ENCODE results near the gene ITPR1.

ITPR1 gene

DNA sequence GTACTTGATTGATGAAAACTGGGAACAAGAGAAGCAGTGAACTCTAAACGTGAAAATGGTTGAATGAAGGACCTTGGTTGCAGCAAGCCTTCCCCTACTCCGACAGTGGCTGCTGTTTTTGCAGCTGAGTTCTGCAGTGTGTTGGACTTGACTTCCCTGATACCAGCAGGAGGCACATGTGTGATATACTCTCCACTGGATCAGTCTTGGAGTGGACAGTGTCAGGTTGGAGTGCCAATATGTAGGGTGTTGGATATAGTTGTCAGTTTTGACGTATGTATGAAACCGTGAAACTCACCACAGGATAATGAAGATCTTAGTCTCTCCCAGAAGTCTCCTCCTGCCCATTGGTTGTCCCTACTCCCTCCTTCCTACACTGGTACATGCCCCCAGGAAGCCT is 106.5 kb downstream of the ITPR1 start:
- DNase-seq = no peak

DNA sequence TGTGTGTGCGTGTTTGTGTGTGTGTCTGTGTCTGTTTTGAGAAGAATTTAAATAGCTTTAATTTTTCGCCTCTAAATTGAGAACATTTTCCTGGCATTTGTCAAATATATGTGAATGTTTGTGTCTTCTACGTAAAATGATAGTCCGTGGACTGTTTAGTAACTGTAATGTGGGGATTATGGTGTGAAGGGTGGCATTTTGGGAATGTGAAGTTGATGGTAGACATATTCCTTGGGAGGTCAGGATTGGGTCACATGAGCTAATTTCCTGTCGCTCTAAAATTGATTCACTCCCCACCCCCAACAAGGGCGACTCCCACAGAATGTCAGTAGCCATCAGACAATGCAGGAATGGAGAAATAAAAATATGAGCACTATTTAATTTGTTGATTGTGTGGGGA is 107.3 kb downstream of the ITPR1 start:
- no peak for DNase-seq

DNA sequence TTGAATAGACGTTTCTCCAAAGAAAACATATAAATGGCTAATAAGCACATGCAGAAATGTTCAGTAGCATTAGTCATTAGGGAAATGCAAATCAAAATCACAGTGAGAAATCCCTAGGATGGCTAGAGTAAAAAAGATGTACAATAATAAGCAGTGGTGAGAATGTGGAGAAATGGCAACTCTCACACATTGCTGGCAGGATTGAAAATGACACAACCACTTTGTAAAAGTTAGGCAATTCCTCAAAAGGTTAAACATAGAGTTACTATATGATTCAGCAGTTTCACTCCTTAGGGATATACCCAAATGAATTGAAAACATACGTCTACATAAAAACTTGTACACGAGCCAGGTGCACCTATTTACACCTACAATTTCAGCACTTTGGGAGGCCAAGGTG is 108.7 kb downstream of the ITPR1 start:
- no peak for DNase-seq

DNA sequence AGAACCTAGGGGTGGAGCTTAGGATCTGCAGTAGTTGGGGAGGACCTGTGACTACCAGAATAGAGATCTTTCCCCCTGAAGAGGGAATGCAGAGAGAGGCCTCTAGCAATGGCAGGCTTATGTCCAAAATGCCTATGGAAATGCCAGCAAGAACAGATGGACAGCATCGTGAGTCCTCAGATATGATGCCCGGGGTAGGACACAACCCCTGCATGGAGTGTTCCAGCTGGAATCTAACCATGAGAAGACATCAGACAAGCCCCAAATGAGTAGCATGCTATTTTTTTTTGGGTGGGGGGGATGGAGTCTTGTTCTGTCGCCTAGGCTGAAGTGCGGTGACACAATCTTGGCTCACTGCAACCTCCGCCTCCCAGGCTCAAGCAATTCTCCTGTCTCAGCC is 111.5 kb downstream of the ITPR1 start:
- no peak for DNase-seq

DNA sequence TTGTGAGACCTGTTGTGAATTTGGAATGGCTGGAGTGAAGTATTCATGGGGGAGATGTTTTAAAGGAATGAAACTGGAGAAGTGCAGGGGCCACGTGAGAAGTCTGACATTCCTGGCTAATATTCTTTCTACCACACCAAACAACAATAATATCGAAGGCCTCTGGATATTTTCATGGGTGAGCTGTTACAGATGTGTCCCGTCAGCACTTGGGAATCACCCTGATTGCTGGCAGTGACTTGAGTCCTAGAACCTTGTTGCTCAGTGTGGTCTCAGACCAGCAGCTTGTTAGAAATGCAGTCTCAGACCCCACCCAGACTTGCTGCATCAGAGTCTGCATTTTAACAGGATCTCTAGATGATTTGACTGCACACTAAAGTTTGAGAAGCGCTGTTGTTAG is 113.8 kb downstream of the ITPR1 start:
- DNase-seq = no peak

DNA sequence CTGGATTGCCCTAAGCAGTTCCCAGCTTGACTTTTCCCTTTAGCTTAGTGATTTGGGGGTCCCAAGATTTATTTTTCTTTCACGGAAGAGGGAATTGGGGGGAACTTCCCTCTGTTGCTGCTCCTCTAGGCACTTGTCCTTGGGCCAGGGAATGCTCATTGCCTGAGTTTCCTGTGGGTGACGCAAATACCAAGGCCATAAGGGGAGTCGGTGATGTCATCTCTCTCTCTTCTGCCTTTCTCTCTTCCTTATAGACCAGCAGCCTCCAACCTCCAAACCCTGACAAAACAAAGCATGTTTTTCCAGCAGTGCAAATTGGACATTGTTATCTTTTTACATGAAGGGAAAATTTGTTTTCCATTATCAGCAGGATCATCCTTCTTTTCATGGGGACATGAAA is 120.2 kb downstream of the ITPR1 start:
- DNase-seq = no peak

DNA sequence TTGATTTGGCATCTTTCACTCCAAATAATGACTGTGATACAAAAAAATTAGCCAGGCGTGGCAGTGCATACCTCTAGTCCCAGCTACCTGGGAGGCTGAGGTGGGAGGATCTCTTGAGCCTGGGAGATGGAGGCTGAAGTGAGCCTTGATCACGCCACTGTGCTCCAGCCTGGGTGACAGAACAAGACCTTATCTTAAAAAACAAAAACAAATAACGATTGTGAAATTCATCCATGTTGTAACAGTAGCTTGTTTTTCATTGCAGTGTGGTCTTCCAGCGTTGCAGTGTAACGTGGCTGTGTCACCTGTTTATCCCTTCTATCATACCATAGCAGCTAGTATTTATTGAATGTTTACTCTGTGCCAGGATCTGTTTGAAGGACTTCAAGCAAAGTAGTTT is 120.9 kb downstream of the ITPR1 start:
- no peak for DNase-seq

DNA sequence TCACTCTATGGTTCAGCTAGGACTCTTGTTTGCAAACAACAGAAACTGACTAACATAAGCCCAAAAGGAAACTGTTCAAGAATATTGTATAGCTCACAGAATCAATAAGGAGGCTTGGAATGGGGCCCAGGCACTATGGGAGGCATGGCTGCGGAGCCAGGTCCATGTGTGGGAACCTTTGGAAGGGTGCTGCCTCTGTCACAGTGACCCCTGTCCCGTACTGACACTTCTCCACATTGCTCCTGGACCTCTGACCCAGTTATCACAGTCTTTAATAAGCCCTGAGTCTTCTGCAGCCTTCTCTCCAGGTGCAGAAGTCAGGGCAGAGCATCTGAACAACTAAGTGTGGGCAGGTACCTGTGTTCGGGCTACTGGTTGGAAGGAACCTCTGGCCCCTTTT is 121.8 kb downstream of the ITPR1 start:
- no peak for DNase-seq

DNA sequence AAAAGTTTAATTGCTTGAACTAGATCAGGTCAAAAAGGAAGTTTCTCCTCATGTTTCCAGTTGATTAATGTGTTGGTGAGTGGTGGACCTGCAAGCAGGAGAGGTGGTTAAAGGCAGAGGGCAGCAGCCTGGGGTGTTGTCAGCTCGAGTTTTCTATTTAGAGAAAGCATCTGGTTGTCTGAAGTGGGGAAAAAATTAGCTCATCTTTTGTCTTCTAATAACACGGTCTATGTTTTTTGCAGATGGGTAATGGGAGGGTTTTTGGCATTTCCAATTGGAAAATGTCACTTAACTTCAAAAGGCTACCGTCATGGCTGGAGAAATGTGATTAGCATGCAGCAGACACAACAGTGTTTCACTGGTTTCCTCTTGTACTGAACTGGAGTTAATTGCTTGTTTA is 122.6 kb downstream of the ITPR1 start:
- no peak for DNase-seq

DNA sequence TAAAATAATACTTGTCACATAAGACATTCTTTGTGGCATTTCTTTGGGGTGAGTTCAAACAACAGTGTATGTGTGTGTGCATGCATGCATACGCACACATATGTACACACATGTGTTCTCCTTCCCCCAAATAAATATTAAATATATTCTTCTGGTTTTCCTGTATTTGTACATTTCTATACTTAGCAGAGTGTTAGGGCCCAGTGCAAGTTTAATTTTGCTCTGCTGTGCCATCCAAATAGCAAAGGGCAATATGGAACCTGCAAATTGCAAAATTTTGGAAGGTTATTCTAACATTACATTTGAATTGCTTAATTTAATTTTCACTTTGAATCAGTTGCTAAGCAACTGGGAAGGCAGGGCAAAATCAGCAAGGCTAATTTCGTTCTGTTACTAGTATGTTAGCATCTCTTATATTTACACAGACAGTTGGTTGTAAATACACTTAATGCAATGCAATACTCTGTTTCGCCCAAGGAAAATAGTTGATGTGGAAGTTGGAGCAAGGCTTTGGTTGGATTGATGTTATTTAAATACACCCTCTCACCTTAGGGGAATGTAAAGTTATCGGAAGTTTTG is 130.4 kb downstream of the ITPR1 start:
- DNase-seq = no peak

DNA sequence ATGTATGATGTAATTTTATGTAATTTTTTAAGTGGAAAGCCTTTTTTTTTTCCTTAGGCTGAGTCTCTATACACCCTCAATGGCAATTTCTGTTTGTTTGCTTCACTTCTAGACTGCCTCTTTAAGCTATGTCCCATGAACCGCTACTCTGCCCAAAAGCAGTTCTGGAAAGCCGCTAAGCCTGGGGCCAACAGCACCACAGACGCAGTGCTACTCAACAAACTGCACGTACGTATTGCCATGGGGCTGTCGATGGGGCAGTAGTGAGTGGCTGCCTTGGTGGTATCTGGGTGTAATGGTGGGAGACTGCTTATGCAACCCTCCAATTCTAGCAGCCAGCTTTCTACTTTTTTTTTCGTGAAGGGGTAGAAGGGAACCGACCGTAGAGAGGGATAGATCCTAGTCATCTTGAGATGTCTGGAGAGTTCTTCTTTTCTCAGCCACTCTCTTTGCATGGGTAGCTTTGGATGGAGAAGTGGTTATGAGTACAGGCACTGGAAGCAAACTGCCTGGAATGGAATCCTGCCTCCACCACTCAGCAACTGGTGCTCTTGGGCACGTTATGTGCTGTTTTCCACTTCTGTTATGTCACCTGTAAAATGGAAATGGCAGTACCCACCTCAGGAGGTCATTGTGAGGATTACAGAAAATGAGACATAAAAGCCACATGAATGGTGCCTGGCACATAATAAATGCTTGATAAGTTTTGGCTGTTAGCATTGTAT is 134.7 kb downstream of the ITPR1 start:
- DNase-seq = no peak

DNA sequence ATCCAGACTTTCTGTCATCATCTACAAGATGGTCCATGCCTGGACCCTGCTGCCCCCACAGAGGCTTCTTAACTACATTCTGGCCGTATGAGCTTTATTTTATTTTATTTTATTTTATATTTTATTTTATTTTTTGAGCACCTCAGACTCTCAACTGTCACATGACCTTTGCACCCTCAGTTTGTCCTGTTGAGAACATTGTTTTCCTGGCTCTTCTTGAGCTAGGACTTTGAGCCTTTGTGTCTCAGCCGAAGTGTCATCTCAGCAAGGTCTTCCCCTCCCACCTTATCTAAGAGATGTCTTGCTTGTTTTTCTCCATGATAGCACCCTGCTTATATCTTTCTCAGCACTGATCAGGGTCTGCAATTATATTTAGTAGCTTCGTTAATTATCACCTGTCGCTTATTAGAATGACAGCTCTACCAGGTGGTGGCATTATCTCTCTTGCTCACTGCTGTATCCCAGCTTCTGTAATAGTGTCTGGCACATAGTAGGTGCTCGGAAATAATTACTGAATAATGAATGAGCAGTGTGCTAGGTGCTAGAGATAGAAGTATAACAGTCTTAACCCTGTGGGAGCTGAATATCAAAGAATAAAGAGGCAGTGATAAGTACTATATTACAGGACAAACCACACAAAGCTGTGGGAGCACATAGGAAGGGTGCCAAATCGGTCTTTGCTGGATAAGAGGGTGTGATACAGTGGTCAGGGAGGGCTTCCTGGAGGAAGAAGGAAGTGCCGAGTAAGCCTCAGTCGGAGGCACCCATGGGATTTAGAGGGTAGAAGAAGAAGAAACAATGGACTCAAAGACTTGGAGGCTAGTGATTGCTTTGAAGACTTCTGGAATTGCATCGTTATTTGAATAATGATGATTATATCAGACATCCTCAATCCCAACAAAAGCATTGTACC is 136.2 kb downstream of the ITPR1 start:
- DNase-seq = no peak

DNA sequence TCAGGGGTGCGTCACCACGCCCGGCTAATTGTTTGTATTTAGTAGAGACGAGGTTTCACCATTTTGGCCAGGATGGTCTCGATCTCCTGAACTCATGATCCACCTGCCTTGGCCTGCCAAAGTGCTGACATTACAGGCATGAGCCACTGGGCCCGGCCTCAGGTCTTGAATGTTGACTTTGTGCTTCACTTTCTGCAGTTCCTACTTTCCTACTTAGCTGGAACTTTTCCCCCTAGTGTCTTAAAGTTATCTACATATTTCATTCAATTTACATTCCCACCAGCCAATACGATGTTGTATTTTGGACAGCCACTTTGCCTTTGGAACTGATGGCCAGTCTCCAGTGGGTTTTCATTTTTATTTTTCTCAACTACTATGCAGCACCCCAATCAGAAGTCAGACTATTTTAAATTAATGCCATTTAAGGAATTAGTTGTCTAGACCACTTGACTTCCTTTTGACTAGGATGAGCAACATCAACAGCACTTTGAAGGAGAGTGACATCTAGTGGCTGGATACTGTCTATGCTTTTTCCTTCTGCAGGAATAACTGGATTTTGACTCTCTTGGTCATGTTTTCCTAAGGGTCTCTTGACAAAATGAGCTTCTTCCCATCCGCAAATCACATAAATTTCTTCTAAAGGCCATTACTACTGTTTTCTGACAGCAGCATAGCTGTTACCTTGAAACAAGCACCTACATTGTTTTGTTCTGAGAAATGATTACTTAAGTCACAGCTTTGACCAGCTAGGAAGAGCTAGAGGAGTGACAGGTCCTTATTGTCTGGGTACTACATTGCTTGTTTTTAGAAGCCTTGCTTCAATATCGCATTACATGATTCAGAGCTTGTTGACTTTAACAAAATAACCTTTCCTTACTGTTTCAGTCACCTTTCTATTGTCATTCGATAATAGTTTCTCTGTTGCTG is 140.2 kb downstream of the ITPR1 start:
- DNase-seq = no peak

DNA sequence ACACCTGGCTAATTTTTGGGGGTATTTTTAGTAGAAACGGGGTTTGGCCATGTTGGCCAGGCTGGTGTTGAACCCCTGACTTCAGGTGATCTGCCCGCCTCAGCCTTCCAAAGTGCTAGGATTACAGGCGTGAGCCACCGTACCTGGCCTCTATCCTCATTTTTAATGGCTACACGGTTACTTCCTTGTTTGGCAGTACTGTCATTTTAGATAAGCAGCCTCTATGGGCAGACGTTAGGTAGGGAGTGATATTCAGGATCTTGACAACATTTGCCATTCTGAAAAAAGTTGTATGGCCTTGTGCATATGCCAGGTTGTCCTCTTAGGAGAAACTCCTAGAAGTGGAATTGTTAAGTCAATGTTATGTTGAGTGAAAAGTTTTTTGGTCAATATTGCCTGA is 141.7 kb downstream of the ITPR1 start:
- no peak for DNase-seq

DNA sequence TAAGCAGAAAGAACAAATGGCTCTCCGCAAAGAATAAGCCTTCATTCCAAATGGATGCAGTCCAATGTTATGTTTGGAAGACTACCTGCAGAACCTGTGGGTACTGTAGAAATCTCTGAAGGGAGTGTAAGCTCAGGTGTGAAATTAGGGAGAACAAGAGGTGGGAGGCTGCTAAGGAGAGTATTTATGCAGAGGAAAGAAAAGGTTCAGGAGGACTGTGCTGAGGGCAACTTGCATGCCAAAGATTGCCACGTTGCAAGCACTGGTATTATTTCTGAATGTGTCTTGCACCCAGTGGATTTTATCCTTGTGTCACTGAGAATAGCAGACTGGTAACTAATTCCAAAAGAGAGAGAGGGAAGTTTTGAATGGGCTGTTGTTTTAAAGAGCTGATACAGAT is 144.1 kb downstream of the ITPR1 start:
- DNase-seq = no peak

DNA sequence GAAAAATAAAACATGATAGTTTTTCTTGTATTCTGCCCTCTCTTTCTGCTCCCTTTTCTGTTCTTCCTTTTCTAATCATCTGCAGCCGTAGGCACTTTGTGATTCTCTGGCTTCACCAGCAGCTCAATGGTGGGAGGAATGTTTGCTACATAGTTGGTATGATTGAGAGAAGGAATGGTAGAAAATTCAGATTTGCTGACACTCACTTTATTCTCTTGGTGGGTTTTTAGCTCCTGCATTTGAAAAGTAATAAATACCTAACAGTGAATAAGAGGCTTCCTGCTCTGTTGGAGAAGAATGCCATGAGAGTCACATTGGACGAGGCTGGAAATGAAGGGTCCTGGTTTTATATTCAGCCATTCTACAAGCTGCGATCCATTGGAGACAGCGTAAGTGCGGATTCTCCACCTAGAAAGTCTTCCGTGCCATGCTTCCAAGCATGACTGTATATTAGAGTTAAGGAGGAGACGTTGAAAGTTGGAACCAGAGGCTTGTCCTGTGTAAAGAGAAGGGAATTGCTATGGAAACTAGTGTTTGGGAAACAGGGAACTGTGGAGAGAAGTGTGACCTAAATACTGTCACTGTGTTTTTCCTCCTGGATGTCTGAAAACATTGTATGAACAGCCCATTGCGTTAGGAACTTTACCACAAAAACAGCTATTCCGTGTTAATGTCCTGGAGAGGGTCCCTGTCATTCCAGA is 148.9 kb downstream of the ITPR1 start:
- DNase-seq = no peak

DNA sequence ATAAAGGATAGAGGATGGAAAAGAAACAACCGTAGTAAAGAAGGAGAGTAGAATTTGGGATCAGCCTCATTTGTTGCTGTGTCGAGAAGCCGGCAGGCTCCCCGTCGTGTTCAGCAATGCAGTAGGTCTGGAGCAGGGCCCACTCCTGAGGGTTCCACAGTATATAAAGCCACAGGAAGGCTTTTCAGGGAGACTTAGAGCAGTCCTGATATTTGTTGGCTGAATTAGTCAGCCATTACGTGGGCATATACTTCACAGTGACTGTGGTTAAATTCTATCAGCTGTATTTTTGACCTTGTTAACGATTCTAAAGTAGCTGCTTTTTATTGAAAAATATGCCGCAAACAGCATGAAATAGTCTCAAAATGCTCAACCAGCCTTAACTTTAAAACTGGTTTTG is 149.5 kb downstream of the ITPR1 start:
- DNase-seq = no peak

DNA sequence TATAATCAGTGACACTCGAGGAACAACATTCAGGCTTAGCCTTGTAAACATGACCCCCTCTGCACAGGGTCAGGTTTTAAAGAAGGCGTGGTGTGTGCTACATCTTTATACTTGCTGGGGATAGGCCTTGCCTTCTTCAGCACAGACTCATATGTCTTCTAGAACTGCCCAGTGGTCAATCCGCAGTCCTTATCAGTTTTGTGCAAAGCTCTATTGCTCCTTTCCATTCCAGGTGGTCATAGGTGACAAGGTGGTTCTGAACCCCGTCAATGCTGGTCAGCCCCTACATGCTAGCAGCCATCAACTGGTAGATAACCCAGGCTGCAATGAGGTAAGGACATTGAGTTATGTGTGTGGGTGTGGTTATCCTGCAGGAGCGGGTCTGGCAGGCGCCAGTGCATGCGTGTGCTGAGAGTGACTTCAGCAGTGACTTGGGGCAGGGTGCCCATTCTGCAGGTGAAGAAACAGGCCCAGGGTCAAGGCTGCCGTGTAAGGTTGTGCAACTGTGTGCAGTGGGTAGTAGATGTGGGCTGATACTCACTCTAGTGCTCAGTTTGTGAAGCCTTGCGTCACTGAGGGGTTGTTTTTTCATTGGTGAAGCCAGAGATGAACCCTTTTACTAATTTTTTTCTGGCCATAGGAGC is 150.9 kb downstream of the ITPR1 start:
- DNase-seq = no peak

DNA sequence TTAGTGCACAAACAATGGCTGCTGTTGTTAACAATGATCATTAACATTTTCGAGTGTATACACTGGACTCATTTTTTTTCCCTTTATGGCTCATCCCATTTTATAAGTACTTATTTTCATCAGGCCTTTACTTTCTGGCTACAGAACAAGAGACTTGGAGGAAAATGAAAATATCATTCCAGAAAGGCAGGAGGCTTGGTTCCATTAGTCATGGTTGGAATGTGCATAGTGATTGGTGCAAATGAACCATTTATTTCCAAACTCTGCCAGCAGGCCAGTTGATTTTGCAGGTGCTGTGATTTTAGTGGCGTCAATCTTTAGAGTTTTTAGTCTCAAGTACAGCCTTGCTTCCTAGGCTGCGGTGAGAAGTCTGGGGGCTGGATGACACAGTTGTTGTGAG is 151.8 kb downstream of the ITPR1 start:
- DNase-seq = no peak

DNA sequence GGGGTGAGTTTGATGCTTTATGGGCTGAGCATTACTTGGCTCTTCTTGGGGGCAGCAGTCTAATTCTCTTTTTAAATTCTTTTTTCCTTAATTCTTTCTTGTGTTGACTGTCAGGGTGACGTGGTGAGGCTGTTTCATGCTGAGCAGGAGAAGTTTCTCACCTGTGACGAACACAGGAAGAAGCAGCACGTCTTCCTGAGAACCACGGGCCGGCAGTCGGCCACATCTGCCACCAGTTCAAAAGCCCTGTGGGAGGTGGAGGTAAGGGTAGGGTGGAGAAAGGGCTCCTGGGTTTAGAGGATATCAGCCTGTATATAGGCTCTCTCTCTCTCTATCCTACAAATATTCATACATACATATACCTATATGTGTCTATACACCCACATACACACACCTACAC is 152.3 kb downstream of the ITPR1 start:
- DNase-seq = no peak

DNA sequence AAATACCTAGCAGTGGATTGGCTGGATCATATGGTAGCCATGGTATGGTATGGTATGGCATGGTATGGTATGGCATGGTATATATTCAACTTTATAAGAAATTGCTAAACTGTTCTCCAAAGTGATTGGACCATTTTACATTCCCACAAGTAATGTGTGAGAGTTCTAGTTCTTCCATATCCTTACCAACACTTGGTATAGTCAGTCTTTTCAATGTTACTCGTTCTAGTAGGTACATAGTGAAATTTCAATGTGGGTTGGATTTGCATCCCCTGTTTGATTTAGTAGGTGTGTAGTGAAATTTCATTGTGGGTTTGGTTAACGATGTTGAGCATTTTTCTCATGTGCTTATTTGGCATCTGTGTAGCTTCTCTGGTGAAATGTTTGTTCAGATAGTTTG is 154.3 kb downstream of the ITPR1 start:
- DNase-seq = no peak
